NT2/D1 (cell line): ENCODE measurements around the gene G3BP2.

Source experiments
- SUZ12 ChIP-seq: IDR thresholded peaks from 2 replicates; pipeline ENCODE4 v1.6.1; 2011; ENCODE audit not compliant: insufficient read length, insufficient read depth; ENCODE audit errors: extremely low read depth
- YY1 ChIP-seq: IDR thresholded peaks from 2 replicates; pipeline ENCODE4 v1.6.1; 2011; ENCODE audit not compliant: insufficient read length, insufficient read depth
- ZNF274 ChIP-seq: IDR thresholded peaks from 2 replicates; pipeline ENCODE4 v1.6.1; 2011; ENCODE audit warnings: mild to moderate bottlenecking, low read depth, low read length

GRCh38 chr4:75623026-75623425 lies 50.2 kb downstream of the G3BP2 start:
- TF ChIP-seq YY1 (no peak), ZNF274 (no peak), SUZ12 (no peak)
